Pons (tissue), 1 donor: ENCODE data around the gene OR52L1.
A peak's percentile ranks its signal among the peaks of the same experiment; 100 is the strongest.
"Not testable (repeated sequence)": the region's sequence is repeated elsewhere in the genome, so short reads cannot be mapped to it uniquely, and the experiment has no call there.

Experiments
- DNase-seq: peaks from one replicate; pipeline ENCODE4 v3.0.0-alpha.2; 2016; ENCODE audit warnings: low spot score

OR52L1 gene

DNA sequence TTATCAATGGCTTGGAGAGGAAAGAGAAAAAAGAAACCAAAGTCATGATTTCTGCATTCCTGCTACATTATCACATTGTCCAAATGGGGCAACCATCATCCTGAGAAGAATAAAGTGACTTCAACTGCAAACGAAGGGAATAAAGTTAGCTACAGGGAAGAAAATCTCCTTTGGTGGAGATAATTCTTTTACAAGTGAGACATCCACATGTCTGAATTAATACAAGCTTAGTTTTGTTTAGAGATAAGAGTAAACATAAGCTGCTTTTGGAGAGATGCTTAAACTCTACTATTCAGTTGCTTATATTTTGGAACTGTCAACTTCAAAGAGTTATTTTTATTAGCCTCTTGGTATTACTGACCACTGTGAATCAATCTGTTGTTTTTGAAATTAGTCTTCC is at the start of gene OR52L1:
Gene OR52L1, minus strand, starts transcription at position 101 of the 400 bp plus-strand sequence. Its CDS starts 55 bp downstream, at position 46.
- no peak for DNase-seq

DNA sequence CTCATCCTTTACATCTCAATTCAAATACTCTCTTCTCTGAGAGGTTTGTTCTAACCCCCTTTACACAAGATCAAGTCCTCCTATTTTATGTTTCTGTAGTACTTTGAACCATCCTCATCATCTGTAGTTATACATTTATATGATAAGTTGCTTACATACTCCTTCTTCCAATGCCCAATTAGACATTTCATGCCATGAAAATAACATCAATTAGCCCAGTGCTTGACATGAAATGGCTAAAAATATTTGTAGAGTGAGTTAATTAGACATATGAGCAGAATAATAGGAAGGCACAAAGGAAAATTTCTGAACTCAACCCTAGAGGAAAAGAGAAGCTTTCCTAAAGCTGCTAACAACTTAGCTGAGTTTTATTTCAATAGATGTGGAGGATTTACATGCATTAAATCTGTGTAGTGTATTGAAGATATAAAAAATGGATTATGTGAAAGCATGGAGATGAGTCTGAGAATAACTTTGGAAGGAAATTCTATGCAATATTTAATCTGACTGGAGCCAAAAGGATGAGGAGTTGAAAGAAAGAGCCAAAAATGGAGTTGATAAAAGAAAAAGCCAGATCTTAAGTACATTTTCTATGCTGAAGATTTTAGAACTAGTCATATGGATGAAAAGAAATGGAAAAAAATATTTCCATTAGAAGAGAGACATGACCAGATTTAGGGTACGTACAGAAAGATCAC is 44.1 kb upstream of the OR52L1 start, which contains the start of gene OR56A1:
Gene OR56A1, minus strand, starts transcription at position 51 of the 698 bp plus-strand sequence. CDS start 3,066 bp downstream, outside the sequence.
- DNase-seq: no peak

- no peak for DNase-seq
These were observed 40.7 kb upstream of the OR52L1 start for GRCh38 chr11:6027501-6027900.

- no peak for DNase-seq
These were observed 38.3 kb upstream of the OR52L1 start for GRCh38 chr11:6025056-6025455.

DNA sequence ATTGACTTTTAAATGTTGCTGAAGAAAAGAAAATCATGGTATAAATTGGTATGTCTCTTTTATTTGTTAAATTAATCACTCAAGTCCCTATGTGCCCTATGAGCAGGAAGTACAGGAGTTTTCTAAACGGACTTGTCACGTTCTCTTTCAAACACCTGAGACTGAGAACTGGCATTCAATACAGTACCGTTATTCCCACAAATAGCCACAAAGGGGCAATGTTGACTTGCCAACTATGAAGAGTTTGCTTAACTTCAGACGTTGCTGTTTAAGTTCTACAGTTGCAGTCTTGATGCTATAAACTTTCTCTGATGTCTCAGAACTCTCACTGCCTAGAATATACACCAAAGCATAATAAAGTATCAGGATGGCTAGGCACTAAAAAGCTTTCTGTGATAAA is 36.2 kb upstream of the OR52L1 start:
- peak; percentile 60 for DNase-seq

DNA sequence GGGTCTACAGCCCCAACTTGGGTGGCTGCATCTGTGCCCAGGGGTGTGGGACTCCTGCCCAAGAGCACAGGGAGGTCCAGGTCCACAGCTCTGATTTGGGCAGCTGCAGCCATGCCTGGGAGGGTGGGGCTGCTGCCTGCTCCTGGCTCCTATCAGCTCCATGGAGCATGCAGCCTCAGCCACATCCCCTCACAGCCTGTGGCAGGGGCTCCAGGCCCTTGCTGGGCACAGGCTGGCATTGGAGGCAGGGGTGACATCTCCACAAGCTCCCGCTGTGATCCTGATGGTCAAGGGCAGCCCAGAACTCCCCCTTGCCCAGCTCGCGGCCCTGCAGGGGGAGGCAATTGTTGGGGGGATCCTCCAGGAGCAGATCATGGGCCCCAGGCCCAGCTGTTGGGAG is 26.3 kb upstream of the OR52L1 start:
- DNase-seq: no peak

DNA sequence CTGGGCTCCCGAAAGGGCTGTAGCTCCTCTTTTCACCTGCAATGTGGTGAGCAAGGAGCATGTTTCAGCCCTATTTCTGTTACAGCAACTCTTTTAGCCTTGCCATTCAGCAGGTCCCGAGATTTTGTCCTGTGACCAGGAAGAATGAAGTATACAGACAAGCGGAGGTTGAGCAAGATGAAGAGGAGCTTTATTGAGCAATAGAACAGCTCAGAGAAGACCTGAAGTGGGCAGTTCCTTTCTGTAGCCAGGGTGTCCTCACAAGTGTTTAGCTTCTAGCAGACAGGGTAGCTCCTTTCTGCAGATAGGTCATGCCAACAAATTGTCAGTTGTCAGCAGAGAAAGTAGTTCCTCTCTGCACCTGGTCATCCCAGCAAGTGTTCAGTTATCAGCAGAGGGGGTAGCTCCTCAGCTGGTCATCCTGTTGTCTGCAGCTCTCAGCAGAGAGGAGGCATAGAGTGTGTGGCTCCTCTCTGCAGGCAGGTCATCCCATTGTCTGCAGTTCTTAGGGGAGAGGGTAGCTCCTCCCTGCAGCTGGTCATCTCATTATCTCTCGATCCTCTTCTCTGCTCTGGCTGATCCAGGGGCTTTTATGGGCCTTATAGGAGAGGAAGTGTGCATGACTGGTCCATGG is 25.4 kb upstream of the OR52L1 start:
- DNase-seq: no peak

GRCh38 chr11:6006846-6007245 is 20.1 kb upstream of the OR52L1 start, which contains the start of gene OR56A4:
Gene OR56A4, minus strand, starts transcription at chr11:6006946. Its CDS starts 3,954 bp downstream, at chr11:6002992.
- DNase-seq: no peak

DNA sequence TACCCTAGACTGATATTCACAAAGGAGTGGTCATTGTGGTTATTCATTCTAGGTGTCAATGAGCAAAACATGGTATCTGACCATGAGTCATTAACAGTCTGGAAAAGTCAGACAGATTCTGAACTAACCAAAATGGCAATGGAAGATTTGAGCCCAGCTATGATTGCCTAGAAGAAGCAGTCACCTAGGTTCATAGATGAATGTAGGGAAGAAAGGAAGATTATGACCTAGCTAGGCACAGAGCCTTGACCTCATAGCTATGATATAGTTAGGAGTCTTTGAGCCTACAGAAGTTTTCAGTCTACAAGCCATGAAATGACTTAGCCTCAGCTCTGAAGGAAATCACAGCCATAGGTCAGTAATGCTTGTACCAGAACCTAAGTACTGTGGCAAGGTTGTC is 19.6 kb upstream of the OR52L1 start:
- DNase-seq: no peak

- no peak for DNase-seq
These were observed 15.5 kb upstream of the OR52L1 start for GRCh38 chr11:6002202-6002699.

- no peak for DNase-seq
These were observed 8.0 kb upstream of the OR52L1 start for GRCh38 chr11:5994791-5995190.

- peak; percentile 9 for DNase-seq
These were observed 5.9 kb upstream of the OR52L1 start for GRCh38 chr11:5992604-5993251.

DNA sequence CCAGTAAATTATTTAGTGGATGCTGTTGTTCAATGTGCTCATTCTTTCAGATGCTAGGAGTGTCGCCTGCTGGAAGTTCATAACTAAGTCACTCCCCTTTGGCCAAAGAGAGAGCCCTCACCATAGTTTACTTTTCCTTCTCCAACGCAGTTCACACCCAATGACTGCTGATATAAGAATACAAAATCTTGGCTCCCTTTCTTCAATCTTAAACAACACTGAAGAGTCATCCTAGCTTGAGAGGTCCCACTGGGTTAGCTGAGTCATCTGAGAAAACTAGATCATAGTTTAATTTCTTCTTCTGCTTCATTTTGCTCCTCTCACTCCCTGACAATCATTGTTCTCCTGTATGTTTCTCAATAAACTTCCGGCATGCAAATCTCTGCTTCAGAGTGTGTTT is 5.4 kb upstream of the OR52L1 start:
- peak; percentile 1 for DNase-seq

GRCh38 chr11:5989203-5989602 is 2.4 kb upstream of the OR52L1 start:
- no peak for DNase-seq

DNA sequence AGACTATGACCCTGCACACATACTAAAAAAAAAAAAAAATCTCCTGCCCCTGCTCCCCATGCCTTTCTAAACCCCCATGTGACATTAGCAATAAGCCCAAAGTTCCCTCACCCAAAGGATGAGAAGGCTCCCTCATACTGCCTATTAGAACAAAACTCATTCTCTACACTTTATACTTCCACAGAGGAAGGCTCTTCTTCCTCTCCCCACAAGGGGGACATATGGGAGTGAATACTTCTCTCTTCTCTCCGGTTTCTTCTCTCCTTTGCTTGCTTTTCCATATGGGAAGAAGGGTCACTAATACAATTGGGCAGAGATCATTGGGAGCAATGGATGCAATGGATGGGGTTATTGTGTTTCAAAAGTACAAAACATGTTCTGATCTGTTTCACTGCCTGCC is 3.3 kb downstream of the OR52L1 start:
- no peak for DNase-seq

- DNase-seq: no peak
These were observed 13.3 kb downstream of the OR52L1 start for GRCh38 chr11:5973530-5973929.

DNA sequence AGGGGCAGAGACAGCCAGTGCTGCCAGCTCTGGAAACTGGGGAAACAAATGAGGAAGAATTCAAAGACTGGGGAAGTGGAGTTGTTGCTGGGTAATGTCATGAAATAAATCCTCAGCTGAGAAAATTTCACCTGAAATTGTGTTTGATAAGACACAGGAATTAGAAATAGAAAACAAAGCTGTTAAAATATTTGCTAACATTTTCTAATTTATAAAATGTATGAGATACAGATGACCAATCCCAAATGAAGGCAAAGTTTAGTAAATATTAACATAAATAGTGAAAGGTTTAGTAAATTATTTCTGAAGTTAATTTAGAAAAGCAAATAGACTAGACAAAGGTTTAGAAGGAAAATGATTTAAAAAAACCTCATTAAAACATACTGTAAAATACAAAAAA is 18.4 kb downstream of the OR52L1 start, which contains the start of gene OR56A5:
Gene OR56A5, minus strand, starts transcription at position 101 of the 400 bp plus-strand sequence. Its CDS starts 0 bp downstream, at position 101.
- no peak for DNase-seq

- DNase-seq: no peak
These were observed 19.1 kb downstream of the OR52L1 start for GRCh38 chr11:5967708-5968107.

- no peak for DNase-seq
These were observed 19.8 kb downstream of the OR52L1 start for GRCh38 chr11:5966958-5967357.

- DNase-seq: not testable (repeated sequence)
These were observed 26.0 kb downstream of the OR52L1 start for GRCh38 chr11:5960704-5961320.

GRCh38 chr11:5955586-5955985 is 31.2 kb downstream of the OR52L1 start:
- DNase-seq: no peak

- DNase-seq: no peak
These were observed 44.8 kb downstream of the OR52L1 start, which contains the start of gene OR56A3 for GRCh38 chr11:5941951-5942350. Gene OR56A3, plus strand, starts transcription at chr11:5942251. Its CDS starts 5,096 bp downstream, at chr11:5947347.
